DLD1 (cell line): Measurements from ENCODE around the gene JADE1.

Experiments used
- in situ Hi-C: cut with HindIII; loops from 2 replicates; pipeline ENCODE4 v1.10.0; 2017; ENCODE audit warnings: low sequenced_read_pairs

Gene JADE1

GRCh38 chr4:128809477-128810330, at the start of gene JADE1:
Gene JADE1, plus strand, starts transcription at chr4:128809700. Its CDS starts 22,059 bp downstream, at chr4:128831759.
- in situ Hi-C loops: no loop called here

GRCh38 chr4:128766781-128767180, 42.7 kb upstream of the JADE1 start:
- in situ Hi-C loops: loop anchor here (5.0 kb wide), 1 partner anchor 54 kb away; no protein-coding TSS in a partner anchor

- in situ Hi-C loops: loop anchor here (5.0 kb wide), 1 partner anchor 56 kb away; no protein-coding TSS in a partner anchor
These were observed 41.0 kb upstream of the JADE1 start for GRCh38 chr4:128768373-128768996.

GRCh38 chr4:128769011-128769410, 40.5 kb upstream of the JADE1 start:
- in situ Hi-C loops: loop anchor here (5.0 kb wide), 1 partner anchor 57 kb away; no protein-coding TSS in a partner anchor

GRCh38 chr4:128770807-128771206, 38.7 kb upstream of the JADE1 start:
- in situ Hi-C loops: no loop called here

GRCh38 chr4:128775477-128775876, 34.0 kb upstream of the JADE1 start:
- in situ Hi-C loops: no loop called here

- in situ Hi-C loops: no loop called here
These were observed 33.6 kb upstream of the JADE1 start for GRCh38 chr4:128775916-128776315.

- in situ Hi-C loops: no loop called here
These were observed 32.7 kb upstream of the JADE1 start for GRCh38 chr4:128776794-128777216.

GRCh38 chr4:128780688-128781087, 28.8 kb upstream of the JADE1 start:
- in situ Hi-C loops: no loop called here

GRCh38 chr4:128782076-128782715, 27.3 kb upstream of the JADE1 start:
- in situ Hi-C loops: no loop called here

GRCh38 chr4:128782875-128783614, 26.5 kb upstream of the JADE1 start:
- in situ Hi-C loops: no loop called here

- in situ Hi-C loops: no loop called here
These were observed 21.8 kb upstream of the JADE1 start for GRCh38 chr4:128787509-128788311.

- in situ Hi-C loops: no loop called here
These were observed 15.4 kb upstream of the JADE1 start for GRCh38 chr4:128793859-128794672.

GRCh38 chr4:128796934-128797333, 12.6 kb upstream of the JADE1 start:
- in situ Hi-C loops: no loop called here

- in situ Hi-C loops: no loop called here
These were observed 9.2 kb upstream of the JADE1 start for GRCh38 chr4:128800284-128800683.

GRCh38 chr4:128800701-128801284, 8.7 kb upstream of the JADE1 start:
- in situ Hi-C loops: no loop called here

- in situ Hi-C loops: no loop called here
These were observed 6.5 kb upstream of the JADE1 start for GRCh38 chr4:128802680-128803628.

GRCh38 chr4:128803783-128804182, 5.7 kb upstream of the JADE1 start:
- in situ Hi-C loops: no loop called here
